Measurements from ENCODE around the gene FAM118A.
"Not testable (repeated sequence)": the region's sequence is repeated elsewhere in the genome, so short reads cannot be mapped to it uniquely, and the experiment has no call there.

The FAM118A gene

GRCh38 chr22:45309422-45310227 is at the start of gene FAM118A:
TSS of gene FAM118A (plus strand) at chr22:45309934. CDS start at chr22:45322380, 12,446 bp downstream.
- FAIRE-seq = no peak

DNA sequence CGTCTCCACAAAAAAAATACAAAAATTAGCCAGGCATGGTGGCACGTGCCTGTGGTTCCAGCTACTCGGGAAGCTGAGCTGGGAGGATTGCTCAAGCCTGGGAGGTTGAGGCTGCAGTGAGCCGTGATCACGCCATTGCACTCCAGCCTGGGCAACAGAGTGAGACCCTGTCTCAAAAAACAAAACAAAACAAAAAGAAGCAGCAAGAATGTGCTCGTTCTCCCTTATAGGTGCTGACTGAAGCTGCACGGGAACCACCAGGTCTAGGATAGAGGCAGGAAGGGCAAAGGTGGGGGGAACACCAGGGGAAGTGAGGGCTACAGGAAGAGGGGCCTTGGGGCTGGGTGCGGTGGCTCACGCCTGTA is 49.4 kb upstream of the FAM118A start:
- FAIRE-seq = not testable (repeated sequence)

- no peak for FAIRE-seq
These were observed 48.2 kb upstream of the FAM118A start for GRCh38 chr22:45261407-45262088.

GRCh38 chr22:45262195-45262930 is 47.4 kb upstream of the FAM118A start:
- no peak for FAIRE-seq

- no peak for FAIRE-seq
These were observed 46.7 kb upstream of the FAM118A start for GRCh38 chr22:45262931-45263462.

DNA sequence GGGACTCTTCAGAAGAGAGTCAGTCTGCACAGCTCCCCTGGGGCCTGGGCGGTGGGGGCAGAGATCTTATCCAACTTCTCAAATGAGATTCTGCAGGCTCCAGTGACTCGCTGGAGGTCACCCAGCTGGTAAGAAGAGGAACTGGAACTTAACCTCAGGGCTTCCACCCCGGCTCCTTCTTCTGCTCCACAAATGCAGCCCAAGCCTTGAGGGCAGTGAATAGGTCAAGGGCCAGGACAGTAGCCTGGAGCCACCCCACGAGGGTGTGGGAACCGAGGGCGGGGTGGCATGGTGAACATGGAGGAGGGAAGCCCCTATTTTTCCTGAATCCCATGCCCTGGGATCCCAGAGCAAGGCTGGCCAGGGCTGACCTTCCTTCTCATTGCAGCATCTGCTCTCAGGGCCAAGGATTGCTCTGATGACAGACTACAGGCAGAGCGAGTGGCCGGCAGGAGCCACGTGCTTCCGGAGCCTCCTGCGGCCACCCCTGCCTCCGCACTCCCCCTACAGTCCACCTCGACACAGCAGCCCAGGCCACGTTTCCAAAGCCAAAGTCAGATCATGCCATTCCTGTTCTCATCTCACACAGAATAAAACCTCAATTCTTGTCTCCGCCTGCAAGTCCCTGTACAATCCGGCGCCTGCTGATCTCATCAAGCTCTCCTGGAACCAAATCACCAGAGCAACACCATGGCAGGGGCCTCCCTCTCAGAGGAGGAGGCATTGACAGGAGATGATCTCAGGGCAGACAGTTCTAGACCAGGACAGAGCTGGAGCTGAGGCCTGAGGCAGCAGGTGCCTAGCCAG is 46.1 kb upstream of the FAM118A start:
- no peak for FAIRE-seq

GRCh38 chr22:45265535-45265934 is 44.2 kb upstream of the FAM118A start:
- no peak for FAIRE-seq

DNA sequence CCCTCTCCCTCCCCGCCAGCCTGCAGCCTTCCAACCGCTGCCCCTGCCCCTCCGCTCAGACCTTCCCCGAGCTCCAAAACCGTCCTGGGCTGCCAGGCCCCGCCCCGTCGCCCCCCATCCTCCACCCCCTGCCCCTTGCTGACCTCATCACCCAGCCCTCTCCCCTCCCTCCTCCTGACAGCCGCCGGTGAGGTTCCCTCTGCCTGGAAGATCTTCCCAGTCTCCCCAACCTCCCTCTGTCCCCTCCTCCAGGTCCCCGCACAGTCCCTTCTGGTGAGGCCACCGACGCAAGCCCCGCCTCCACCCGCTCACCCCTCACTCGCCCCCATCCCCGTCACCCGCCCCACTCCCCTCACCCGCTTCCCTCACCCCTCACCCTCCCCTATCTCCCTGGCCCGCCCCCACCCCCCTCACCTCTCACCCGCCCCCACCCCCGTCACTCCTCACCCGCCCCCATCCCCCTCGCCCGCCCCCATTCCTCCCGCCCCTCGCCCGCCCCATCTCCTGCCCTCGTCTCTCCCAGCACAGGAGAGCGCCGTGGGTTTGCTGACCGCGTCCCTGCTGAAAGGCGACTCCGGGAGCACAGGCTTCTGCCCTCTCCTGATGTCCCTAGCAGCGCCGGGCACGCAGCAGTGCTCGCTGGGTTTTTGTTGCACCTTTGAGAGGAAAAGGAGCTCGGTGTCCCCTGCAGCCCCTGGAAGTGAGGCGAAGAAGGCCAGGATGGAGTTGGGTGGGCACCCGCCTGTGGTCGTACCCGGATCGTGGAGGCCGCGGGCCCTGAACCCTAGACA is 41.4 kb upstream of the FAM118A start:
- FAIRE-seq = no peak

- no peak for FAIRE-seq
These were observed 40.5 kb upstream of the FAM118A start for GRCh38 chr22:45268958-45269844.

GRCh38 chr22:45270095-45271020 is 39.4 kb upstream of the FAM118A start:
- no peak for FAIRE-seq

GRCh38 chr22:45271667-45272201 is 38.0 kb upstream of the FAM118A start:
- no peak for FAIRE-seq

DNA sequence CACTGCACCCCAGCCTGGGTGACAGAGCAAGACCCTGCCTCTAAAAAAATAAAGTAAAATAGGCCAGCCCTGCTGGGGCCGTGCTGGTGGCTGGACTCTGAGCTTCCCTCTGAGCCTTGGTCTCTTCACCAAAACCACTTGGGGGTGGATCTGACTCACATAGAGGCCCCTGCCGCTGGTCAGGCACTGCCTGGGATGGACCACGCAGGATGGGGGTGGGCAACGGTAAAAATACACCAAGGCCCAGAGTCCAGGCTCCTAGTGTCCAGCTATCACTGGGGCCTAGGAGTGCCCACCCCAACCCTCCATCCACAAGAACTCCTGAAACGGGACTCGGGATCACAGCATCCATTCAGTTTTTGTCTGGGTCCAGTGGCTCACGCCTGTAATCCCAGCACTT is 37.2 kb upstream of the FAM118A start:
- FAIRE-seq = no peak

GRCh38 chr22:45273452-45274075 is 36.2 kb upstream of the FAM118A start:
- no peak for FAIRE-seq

DNA sequence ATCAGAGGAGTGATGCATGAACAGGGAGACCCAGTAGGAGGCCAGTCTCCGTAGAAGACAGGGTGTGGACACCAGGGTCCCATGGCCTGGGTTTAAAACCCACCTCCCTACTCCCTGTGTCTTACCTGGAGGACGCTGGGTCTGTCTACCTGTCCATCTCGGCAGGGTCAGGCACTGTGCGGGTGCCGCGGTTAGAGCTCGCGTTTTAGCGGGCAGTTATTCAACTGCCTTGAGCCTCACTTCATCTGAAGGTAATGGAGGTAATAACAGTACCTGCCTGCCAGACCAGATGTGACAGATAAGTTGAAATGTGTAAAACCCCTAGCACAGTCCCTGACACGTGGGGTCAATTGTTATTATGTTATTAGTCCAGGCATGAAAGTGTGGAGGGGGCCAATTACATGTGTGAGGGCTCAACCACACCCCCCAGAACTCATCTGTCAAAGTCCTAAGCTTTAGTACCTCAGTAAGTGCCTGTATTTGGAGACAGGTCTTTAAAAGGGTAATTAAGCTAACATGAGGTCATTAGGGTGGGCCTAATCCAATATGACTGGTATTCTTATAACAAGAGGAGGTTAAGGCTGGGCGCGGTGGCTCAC is 33.1 kb upstream of the FAM118A start:
- no peak for FAIRE-seq

- not testable (repeated sequence) for FAIRE-seq
These were observed 32.0 kb upstream of the FAM118A start for GRCh38 chr22:45277720-45278119.

DNA sequence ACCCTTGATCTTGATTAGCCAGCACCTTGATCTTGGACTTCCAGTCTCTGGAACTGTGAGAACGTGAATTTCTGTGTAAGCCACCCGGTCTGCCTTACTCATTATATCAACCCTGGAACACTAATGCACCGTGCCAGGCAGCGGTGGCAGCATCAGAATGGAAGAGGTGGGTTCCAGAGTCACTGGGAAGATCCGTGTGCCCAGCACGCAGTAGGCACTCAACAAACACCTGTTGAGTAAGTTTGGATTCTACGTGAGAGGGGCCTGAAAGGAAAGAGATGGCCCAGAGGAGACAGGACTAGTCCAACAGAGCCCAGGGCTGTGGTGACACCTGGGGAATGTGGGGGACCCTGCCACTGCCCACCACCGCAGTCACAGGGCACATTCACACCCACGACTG is 31.6 kb upstream of the FAM118A start:
- FAIRE-seq = no peak

- FAIRE-seq = no peak
These were observed 29.1 kb upstream of the FAM118A start for GRCh38 chr22:45280587-45280980.

DNA sequence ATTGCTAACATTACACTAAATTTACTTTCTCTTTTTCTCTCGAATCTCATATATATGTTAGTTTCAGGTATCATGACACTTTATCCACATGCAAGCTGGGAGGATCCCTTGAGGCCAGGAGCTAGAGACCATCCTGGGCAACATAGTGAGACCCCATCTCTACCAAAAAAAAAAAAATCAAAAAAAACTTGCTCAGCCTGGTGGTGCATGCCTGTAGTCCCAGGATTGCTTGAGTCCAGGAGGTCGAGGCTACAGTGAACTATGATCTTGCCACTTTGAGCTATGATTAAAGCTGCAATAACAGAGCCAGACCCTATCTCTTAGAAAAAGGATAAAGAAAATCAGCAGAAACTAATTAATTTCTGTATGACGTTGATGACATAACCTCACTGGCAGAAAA is 28.7 kb upstream of the FAM118A start:
- FAIRE-seq = no peak

Data from A204.1 (cell line).